ENCODE results near the gene BTD.

Gene BTD

GRCh38 chr3:15667484-15667883, 65.9 kb downstream of the BTD start:
- no peak for DNase-seq (ENCODE audit: low read depth)

GRCh38 chr3:15673536-15673935, 72.0 kb downstream of the BTD start:
- no peak for DNase-seq (ENCODE audit: low read depth)

GRCh38 chr3:15676259-15676658, 74.7 kb downstream of the BTD start:
- DNase-seq (ENCODE audit: low read depth), result no peak

- DNase-seq (ENCODE audit: low read depth), result no peak
Measured at GRCh38 chr3:15679306-15679705, 77.8 kb downstream of the BTD start.

- DNase-seq (ENCODE audit: low read depth), result no peak
Measured at GRCh38 chr3:15681668-15682067, 80.1 kb downstream of the BTD start.

- DNase-seq (ENCODE audit: low read depth), result no peak
Measured at GRCh38 chr3:15682561-15683185, 81.1 kb downstream of the BTD start.

- DNase-seq (ENCODE audit: low read depth), result no peak
Measured at GRCh38 chr3:15683253-15683652, 81.7 kb downstream of the BTD start.

GRCh38 chr3:15685927-15686326, 84.4 kb downstream of the BTD start:
- no peak for DNase-seq (ENCODE audit: low read depth)

GRCh38 chr3:15690230-15690629, 88.7 kb downstream of the BTD start:
- DNase-seq (ENCODE audit: low read depth), result no peak

GRCh38 chr3:15690748-15691147, 89.2 kb downstream of the BTD start:
- no peak for DNase-seq (ENCODE audit: low read depth)

- DNase-seq (ENCODE audit: low read depth), result no peak
Measured at GRCh38 chr3:15693355-15693754, 91.8 kb downstream of the BTD start.

- no peak for DNase-seq (ENCODE audit: low read depth)
Measured at GRCh38 chr3:15694628-15695027, 93.1 kb downstream of the BTD start.

All from stimulated activated CD4-positive, alpha-beta T cell treated with anti-CD3 and anti-CD28 coated beads, Interleukin-2, amount 100 ng/mL, for 4 hours (primary cell).